H1 (cell line): ENCODE results near the gene BIN1. TPM values are rescaled to one million over a fixed set of nuclear protein-coding genes. Genes with fewer than 3 reads are reported as not detected.

Experiments
- CTCF ChIA-PET: fragments of 300-600 bp; sonication (Branson Sonifier 250); formaldehyde crosslinking; loops from one replicate; lab custom pipeline; 2021; ENCODE audit not compliant: partially characterized antibody; lab: Charles Lee
- POLR2A ChIA-PET: fragments of 300-600 bp; sonication (Branson Sonifier 250); formaldehyde crosslinking; loops from one replicate; lab custom pipeline; 2021; ENCODE audit warnings: inconsistent platforms; ENCODE audit not compliant: partially characterized antibody; lab: Charles Lee
- DNase-seq, 2 experiments: peaks; one replicate each; pipeline versions ENCODE4 v3.0.0 to v3.0.0-alpha.2; 2010 to 2022; ENCODE audit warnings: low spot score in 2 of 2, low read depth in 1 of 2, mixed read lengths in 1 of 2
- FAIRE-seq: peaks from 2 replicates; lab custom pipeline; 2011; peaks lifted over from hg19 to GRCh38; lab: Jason Lieb, UNC
- H2AFZ ChIP-seq: 2 replicates; pipeline ENCODE4 v1.8.1; 2012; ENCODE audit warnings: low read length, inconsistent platforms
- H2AK5ac ChIP-seq: 2 replicates; pipeline ENCODE4 v1.6.1; 2013; ENCODE audit warnings: low read depth, low read length
- H2BK120ac ChIP-seq: replicated peaks from 2 replicates; pipeline ENCODE3; 2013; ENCODE audit warnings: low read depth, low read length, inconsistent platforms
- H2BK12ac ChIP-seq: 2 replicates; pipeline ENCODE4 v1.6.1; 2013; ENCODE audit warnings: low read depth, low read length
- H2BK15ac ChIP-seq: 2 replicates; pipeline ENCODE4 v1.6.1; 2013; ENCODE audit warnings: low read length
- H2BK20ac ChIP-seq: 2 replicates; pipeline ENCODE4 v1.6.1; 2013; ENCODE audit warnings: low read length
- H2BK5ac ChIP-seq: 2 replicates; pipeline ENCODE4 v1.6.1; 2013; ENCODE audit warnings: low read depth, low read length
- H3K14ac ChIP-seq: 2 replicates; pipeline ENCODE4 v1.6.1; 2013; ENCODE audit warnings: inconsistent platforms; ENCODE audit not compliant: insufficient read length
- H3K18ac ChIP-seq: 2 replicates; pipeline ENCODE4 v1.6.1; 2013; ENCODE audit warnings: low read length; ENCODE audit errors: extremely low read depth
- H3K23ac ChIP-seq: 2 replicates; pipeline ENCODE4 v1.6.1; 2013; ENCODE audit warnings: inconsistent platforms; ENCODE audit not compliant: insufficient read length
- H3K23me2 ChIP-seq: 2 replicates; pipeline ENCODE4 v1.6.1; 2013; ENCODE audit warnings: low read depth, low read length
- H3K27ac ChIP-seq: 2 replicates; pipeline ENCODE4 v1.6.1; 2011; ENCODE audit warnings: low read depth, low read length, inconsistent platforms
- H3K27me3 ChIP-seq, 4 experiments: replicated peaks in 1 of 4; 1 replicate in 1 of 4; 2 replicates in 3 of 4; pipeline versions ENCODE4 v1.6.1 to v1.8.1; 2011 to 2013; ENCODE audit warnings: low read length in 3 of 4, mild to moderate bottlenecking in 3 of 4, inconsistent platforms in 2 of 4, mixed read lengths in 2 of 4, moderate library complexity in 1 of 4; ENCODE audit not compliant: control insufficient read depth in 3 of 4, insufficient read depth in 3 of 4; ENCODE audit errors: extremely low read depth in 1 of 4
- H3K36me3 ChIP-seq, 4 experiments: 2 replicates each; pipeline versions ENCODE4 v1.6.1 to v1.8.1; 2011 to 2013; ENCODE audit warnings: mild to moderate bottlenecking in 4 of 4, low read length in 3 of 4, moderate library complexity in 2 of 4, control low read depth in 1 of 4, inconsistent platforms in 1 of 4; ENCODE audit not compliant: insufficient read depth in 4 of 4, control insufficient read depth in 2 of 4
- H3K4ac ChIP-seq: replicated peaks from 2 replicates; pipeline ENCODE3; 2013; ENCODE audit warnings: low read length, low read depth, mixed read lengths, inconsistent platforms; ENCODE audit not compliant: insufficient read length
- H3K4me1 ChIP-seq, 4 experiments: replicated peaks in 1 of 4; 1 replicate in 1 of 4; 2 replicates in 3 of 4; pipeline versions ENCODE4 v1.6.1 to v1.8.1; 2011 to 2013; ENCODE audit warnings: low read length in 3 of 4, inconsistent platforms in 2 of 4, mixed read lengths in 1 of 4; ENCODE audit not compliant: insufficient read depth in 4 of 4, control insufficient read depth in 3 of 4
- H3K4me2 ChIP-seq, 2 experiments: 2 replicates each; pipeline versions ENCODE4 v1.6.1 to v1.8.1; 2011 to 2013; ENCODE audit warnings: low read depth in 2 of 2, low read length in 2 of 2, control low read depth in 1 of 2, inconsistent platforms in 1 of 2, mild to moderate bottlenecking in 1 of 2; ENCODE audit not compliant: insufficient read depth in 1 of 2
- H3K4me3 ChIP-seq, 4 experiments: fragments of 200-600, 300-600 bp in 1 of 4; sonication (generic), shearing (Covaris generic), sonication (Bioruptor Twin) in 1 of 4; 2 replicates each; pipeline versions ENCODE4 v1.5.1 to v1.8.1; 2011 to 2016; ENCODE audit warnings: low read length in 4 of 4, low read depth in 3 of 4, control low read depth in 2 of 4, inconsistent platforms in 2 of 4, mild to moderate bottlenecking in 2 of 4, mixed read lengths in 1 of 4, moderate library complexity in 1 of 4; ENCODE audit not compliant: insufficient read depth in 2 of 4; ENCODE audit errors: extremely low read depth in 1 of 4
- H3K56ac ChIP-seq: replicated peaks from 2 replicates; pipeline ENCODE3; 2013; ENCODE audit warnings: low read depth, mild to moderate bottlenecking, mixed read lengths, low read length, inconsistent platforms; ENCODE audit not compliant: insufficient read length
- H3K79me1 ChIP-seq: 2 replicates; pipeline ENCODE4 v1.6.1; 2013; ENCODE audit warnings: low read depth, low read length, control low read depth
- H3K79me2 ChIP-seq, 2 experiments: 2 replicates each; pipeline versions ENCODE4 v1.6.1 to v1.8.1; 2012 to 2013; ENCODE audit warnings: low read length in 2 of 2, mild to moderate bottlenecking in 2 of 2, inconsistent platforms in 1 of 2; ENCODE audit not compliant: insufficient read depth in 2 of 2, control insufficient read depth in 1 of 2
- H3K9ac ChIP-seq, 4 experiments: replicated peaks in 1 of 4; 1 replicate in 1 of 4; 2 replicates in 3 of 4; pipeline versions ENCODE4 v1.6.1 to v1.8.1; 2011 to 2013; ENCODE audit warnings: low read depth in 3 of 4, low read length in 3 of 4, control low read depth in 2 of 4, mild to moderate bottlenecking in 2 of 4, moderate library complexity in 2 of 4, inconsistent platforms in 1 of 4; ENCODE audit errors: extremely low read depth in 1 of 4
- H3K9me3 ChIP-seq, 2 experiments: 2 replicates each; pipeline versions ENCODE4 v1.6.1 to v1.8.1; 2012 to 2013; ENCODE audit warnings: mild to moderate bottlenecking in 2 of 2, moderate library complexity in 2 of 2, control low read depth in 1 of 2, inconsistent platforms in 1 of 2, low read depth in 1 of 2, low read length in 1 of 2, mixed read lengths in 1 of 2; ENCODE audit not compliant: insufficient read depth in 2 of 2
- H4K20me1 ChIP-seq, 2 experiments: replicated peaks in 1 of 2; 2 replicates each; pipeline versions ENCODE3 to v1.8.1; 2011 to 2013; ENCODE audit warnings: inconsistent platforms in 2 of 2, low read length in 2 of 2, mild to moderate bottlenecking in 1 of 2; ENCODE audit not compliant: insufficient read depth in 2 of 2, control insufficient read depth in 1 of 2
- H4K5ac ChIP-seq: 2 replicates; pipeline ENCODE4 v1.6.1; 2013; ENCODE audit warnings: low read length, low read depth, mixed read lengths, inconsistent platforms; ENCODE audit not compliant: insufficient read length
- H4K8ac ChIP-seq: 2 replicates; pipeline ENCODE4 v1.8.0; 2013; ENCODE audit warnings: mild to moderate bottlenecking, moderate library complexity, low read length, inconsistent platforms; ENCODE audit not compliant: insufficient read depth; ENCODE audit errors: extremely low read depth
- H4K91ac ChIP-seq: replicated peaks from 2 replicates; pipeline ENCODE3; 2013; ENCODE audit warnings: low read length, mixed read lengths, inconsistent platforms; ENCODE audit not compliant: insufficient read length
- KDM1A ChIP-seq: fragments of 200-600, 300-600 bp; sonication (generic); IDR thresholded peaks from 2 replicates; pipeline ENCODE4 v1.7.1; 2016; ENCODE audit warnings: mild to moderate bottlenecking, low read length, borderline replicate concordance
- KDM4A ChIP-seq: IDR thresholded peaks from one replicate; pipeline ENCODE4 v1.7.1; 2012; ENCODE audit warnings: low read depth, mild to moderate bottlenecking, moderate library complexity, low read length, inconsistent platforms; ENCODE audit not compliant: severe bottlenecking
- MAFK ChIP-seq: IDR thresholded peaks from 2 replicates; pipeline ENCODE4 v1.6.1; 2012; ENCODE audit warnings: low read depth, mild to moderate bottlenecking, improper control_type of control experiment, low read length
- PHF8 ChIP-seq: fragments of 200-600 bp; sonication (generic); conservative IDR thresholded peaks from 2 replicates; pipeline ENCODE4 v1.7.1; 2012; ENCODE audit warnings: low read depth, mild to moderate bottlenecking, inconsistent platforms, low read length, moderate library complexity
- POU5F1 ChIP-seq: IDR thresholded peaks from 2 replicates; pipeline ENCODE4 v1.6.1; 2011; ENCODE audit warnings: low read depth, mild to moderate bottlenecking, low read length, moderate library complexity
- SIX5 ChIP-seq: IDR thresholded peaks from 2 replicates; pipeline ENCODE4 v1.6.1; 2011; ENCODE audit warnings: mild to moderate bottlenecking, low read depth, low read length
- SRF ChIP-seq: IDR thresholded peaks from 2 replicates; pipeline ENCODE4 v1.6.1; 2011; ENCODE audit warnings: mild to moderate bottlenecking, low read depth, low read length, moderate library complexity
- TBP ChIP-seq: IDR thresholded peaks from 2 replicates; pipeline ENCODE4 v1.6.1; 2011; ENCODE audit warnings: low read depth, low read length, improper control_type of control experiment
- WGBS, 2 experiments: shearing (Covaris generic) in 1 of 2; methylation state at CpG; one replicate each; pipeline versions ENCODE4 v1.1.6 to v1.1.7; 2013 to 2015; ENCODE audit warnings: low lambda C conversion rate in 2 of 2, mixed read lengths in 2 of 2, inconsistent platforms in 1 of 2, low coverage in 1 of 2, missing lambda C conversion rate in 1 of 2; ENCODE audit not compliant: insufficient replicate concordance in 2 of 2, insufficient coverage in 1 of 2, insufficient read length in 1 of 2; ENCODE audit errors: extremely low coverage in 1 of 2, missing lambda C conversion rate in 1 of 2; 5-methylcytosine and 5-hydroxymethylcytosine counted together
- polyA plus RNA-seq, 7 experiments: library from polyadenylated mRNA; depleted of rRNA in 3 of 7; stranded (reverse) in 5 of 7; unstranded in 2 of 7; fragments of >200 nt in 5 of 7; fragments of 200-250 nt in 2 of 7; gene quantifications; 1 replicate in 5 of 7; 2 replicates in 1 of 7; 4 replicates in 1 of 7; pipeline versions ENCODE4 v1.2.1 to v1.2.3, GENCODE V29; 2011 to 2013; ENCODE audit warnings: missing spikeins in 2 of 7, mixed read lengths in 2 of 7
- total RNA-seq: library from RNA; stranded (reverse); fragmentation: NEBNext Ultra II Directional; extraction: Animal tissue kit (Norgen Biotek cat#: 25700); gene quantifications from 2 replicates; pipeline ENCODE4 v1.2.1, GENCODE V29; 2021

The BIN1 gene
- total and polyA plus RNA-seq, 2 of the 8 experiments (the other 6 are each of a cell fraction or from before 2014, with no cell fraction given), result 23.6 to 35.6 TPM

DNA sequence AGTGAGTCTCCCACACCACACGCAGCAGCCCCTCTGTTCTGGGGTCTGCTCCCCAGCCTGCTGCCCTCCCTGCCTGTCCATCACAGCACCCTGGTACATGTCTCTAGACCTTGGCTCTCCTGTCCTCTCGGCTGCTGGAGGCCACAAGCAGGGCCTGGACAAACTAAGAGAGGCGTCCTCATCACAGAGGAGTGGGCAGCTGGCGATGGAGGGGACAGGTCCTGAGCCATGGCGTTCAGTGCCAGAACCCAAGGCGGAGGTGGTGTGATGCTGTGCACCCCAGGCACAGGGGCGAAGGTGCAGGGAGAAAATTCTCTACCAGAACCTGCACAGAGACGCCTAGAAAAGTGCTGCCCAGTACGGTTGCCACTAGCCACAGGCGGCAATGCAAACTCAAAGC lies 47.4 kb downstream of the BIN1 start:
- H3K9ac ChIP-seq, result no peak overlapping the region
- no peak overlapping the region for H3K4me3 ChIP-seq
- H2AK5ac ChIP-seq, result no peak overlapping the region
- H3K14ac ChIP-seq, result no peak overlapping the region
- H3K79me2 ChIP-seq, result no peaks in the 10 kb centered on the region
- WGBS, 2 experiments, result 90% methylated on average over 10 of the region's 10 CpGs; no CpG with 5 or more reads in 1 of the 2 experiments
- H4K8ac ChIP-seq, result no peak overlapping the region
- no peaks in the 10 kb centered on the region for H3K79me1 ChIP-seq
- no peak for FAIRE-seq
- TF ChIP-seq SIX5, result no peak
- TF ChIP-seq MAFK, result no peak
- TF ChIP-seq SRF, result no peak
- TF ChIP-seq POU5F1, result no peak
- TF ChIP-seq KDM4A, result no peak
- TF ChIP-seq KDM1A, result no peak
- no peak for TF ChIP-seq PHF8
- TF ChIP-seq TBP, result no peak
- H3K56ac ChIP-seq, result no peak overlapping the region
- H3K27ac ChIP-seq, result no peak overlapping the region
- no peaks in the 10 kb centered on the region for H3K27me3 ChIP-seq
- no peak overlapping the region for H3K4me2 ChIP-seq
- no peaks in the 10 kb centered on the region for H3K9me3 ChIP-seq
- no peak overlapping the region for H2BK120ac ChIP-seq
- no peak overlapping the region for H2BK20ac ChIP-seq
- POLR2A ChIA-PET, result no interaction called here
- H2BK5ac ChIP-seq, result no peak overlapping the region
- H2BK15ac ChIP-seq, result no peak overlapping the region
- peaks cover 0 to 3% (median 0%) of the 10 kb centered on the region in 4 experiments; a peak in 2 of 8 replicates for H3K36me3 ChIP-seq
- no peak overlapping the region for H3K4ac ChIP-seq
- no peak overlapping the region for H2AFZ ChIP-seq
- no peak overlapping the region for H3K23ac ChIP-seq
- no peak overlapping the region for H2BK12ac ChIP-seq
- no peak overlapping the region for H4K5ac ChIP-seq
- H3K23me2 ChIP-seq, result no peaks in the 10 kb centered on the region
- DNase-seq, result no peak
- H4K20me1 ChIP-seq, result peaks cover 0 to 1% of the 10 kb centered on the region in 2 experiments
- H3K4me1 ChIP-seq, result peaks cover 0 to 3% (median 2%) of the 10 kb centered on the region in 4 experiments; a peak in 3 of 7 replicates
- CTCF ChIA-PET, result no interaction called here
- H4K91ac ChIP-seq, result no peak overlapping the region
- H3K18ac ChIP-seq, result no peak overlapping the region
